H1 (cell line): ENCODE results near the gene F2RL2. TPM values are rescaled to one million over a fixed set of nuclear protein-coding genes. Genes with fewer than 3 reads are reported as not detected.

Source experiments
- BCL11A ChIP-seq, 2 experiments: IDR thresholded peaks; one replicate each; pipeline ENCODE4 v1.6.1; 2011; ENCODE audit warnings: low read depth in 2 of 2, low read length in 2 of 2, mild to moderate bottlenecking in 2 of 2
- CBX5 ChIP-seq: fragments of 300-800, 300-1000 bp; sonication (generic); IDR thresholded peaks from 2 replicates; pipeline ENCODE4 v1.7.1; 2016; ENCODE audit warnings: antibody characterized with exemption, low read length, low read depth
- CHD7 ChIP-seq: fragments of 300-600 bp; sonication (generic); IDR thresholded peaks from 2 replicates; pipeline ENCODE4 v1.7.1; 2012; ENCODE audit warnings: low read length, moderate library complexity, mild to moderate bottlenecking, inconsistent platforms; ENCODE audit not compliant: insufficient replicate concordance
- EGR1 ChIP-seq: IDR thresholded peaks from 2 replicates; pipeline ENCODE4 v1.6.1; 2011; ENCODE audit warnings: low read depth, low read length, borderline replicate concordance
- MAX ChIP-seq: IDR thresholded peaks from 2 replicates; pipeline ENCODE4 v1.6.1; 2012; ENCODE audit warnings: inconsistent platforms
- RNF2 ChIP-seq: fragments of 200-900, 300-1000 bp; sonication (generic); IDR thresholded peaks from 2 replicates; pipeline ENCODE4 v1.7.1; 2016; ENCODE audit warnings: borderline replicate concordance, low read depth, mild to moderate bottlenecking, antibody characterized with exemption, low read length; ENCODE audit not compliant: poor library complexity, severe bottlenecking; ENCODE audit errors: missing control alignments
- SAP30 ChIP-seq: fragments of 300-600 bp; sonication (generic); IDR thresholded peaks from 2 replicates; pipeline ENCODE4 v1.7.1; 2012; ENCODE audit warnings: low read length, moderate library complexity, mild to moderate bottlenecking, inconsistent platforms; ENCODE audit not compliant: insufficient read depth, insufficient replicate concordance
- SIRT6 ChIP-seq: IDR thresholded peaks from one replicate; pipeline ENCODE4 v1.7.1; 2012; ENCODE audit warnings: low read length, inconsistent platforms
- TAF1 ChIP-seq: IDR thresholded peaks from 2 replicates; pipeline ENCODE4 v1.6.1; 2011; ENCODE audit warnings: mild to moderate bottlenecking, low read depth, low read length
- YY1 ChIP-seq: IDR thresholded peaks from 2 replicates; pipeline ENCODE4 v1.6.1; 2011; ENCODE audit warnings: low read depth, mild to moderate bottlenecking, low read length
- polyA plus RNA-seq, 7 experiments: library from polyadenylated mRNA; depleted of rRNA in 3 of 7; stranded (reverse) in 5 of 7; unstranded in 2 of 7; fragments of >200 nt in 5 of 7; fragments of 200-250 nt in 2 of 7; gene quantifications; 1 replicate in 5 of 7; 2 replicates in 1 of 7; 4 replicates in 1 of 7; pipeline versions ENCODE4 v1.2.1 to v1.2.3, GENCODE V29; 2011 to 2013; ENCODE audit warnings: missing spikeins in 2 of 7, mixed read lengths in 2 of 7
- total RNA-seq: library from RNA; stranded (reverse); fragmentation: NEBNext Ultra II Directional; extraction: Animal tissue kit (Norgen Biotek cat#: 25700); gene quantifications from 2 replicates; pipeline ENCODE4 v1.2.1, GENCODE V29; 2021

F2RL2 gene
- total and polyA plus RNA-seq, 2 of the 8 experiments (the other 6 are each of a cell fraction or from before 2014, with no cell fraction given): 0.03 to 0.07 TPM

- no peak for TF ChIP-seq CHD7
- TF ChIP-seq TAF1: no peak
- TF ChIP-seq YY1: no peak
- TF ChIP-seq EGR1: no peak
- no peak for TF ChIP-seq SIRT6
- TF ChIP-seq BCL11A (IDR thresholded peaks at IDR 0.05; ENCODE audit: low read depth in 2 of 2, low read length in 2 of 2): no peak
- TF ChIP-seq MAX: no peak
- no peak for TF ChIP-seq CBX5
- TF ChIP-seq RNF2: no peak
- no peak for TF ChIP-seq SAP30
These were observed 1.1 kb downstream of the F2RL2 start (continued) for GRCh38 chr5:76622076-76622475.
